HG03342 (cell line): Measurements from ENCODE around the gene SUSD5.
A peak's percentile ranks its signal among the peaks of the same experiment; 100 is the strongest.
"Not testable (repeated sequence)": the region's sequence is repeated elsewhere in the genome, so short reads cannot be mapped to it uniquely, and the experiment has no call there.

Source experiments
- ATAC-seq: cut with Tn5 transposase; IDR thresholded peaks from one replicate; pipeline ENCODE4 v1.9.1; 2021; ENCODE audit warnings: mild to moderate bottlenecking, moderate library complexity; ENCODE audit not compliant: unreplicated experiment

Gene SUSD5

DNA sequence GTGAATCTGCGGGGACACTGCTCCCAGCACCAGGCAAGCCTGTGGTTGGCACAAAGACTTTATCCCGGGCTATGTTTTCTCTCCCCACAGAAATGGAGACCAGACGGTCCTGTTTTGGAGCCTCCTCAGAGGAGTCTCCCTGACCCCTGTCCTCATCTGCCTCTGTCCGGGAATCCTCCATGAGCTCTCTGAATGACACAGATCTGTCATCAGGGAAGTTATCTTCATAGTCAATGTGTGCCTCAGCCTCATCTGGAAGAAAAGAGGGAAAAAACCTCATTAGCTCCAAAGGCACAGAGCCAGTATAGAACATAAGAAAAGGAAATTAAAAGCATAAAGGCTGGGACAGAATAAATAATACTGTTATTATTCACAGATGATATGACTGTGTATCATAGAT, 64.8 kb downstream of the SUSD5 start:
- no peak for ATAC-seq

DNA sequence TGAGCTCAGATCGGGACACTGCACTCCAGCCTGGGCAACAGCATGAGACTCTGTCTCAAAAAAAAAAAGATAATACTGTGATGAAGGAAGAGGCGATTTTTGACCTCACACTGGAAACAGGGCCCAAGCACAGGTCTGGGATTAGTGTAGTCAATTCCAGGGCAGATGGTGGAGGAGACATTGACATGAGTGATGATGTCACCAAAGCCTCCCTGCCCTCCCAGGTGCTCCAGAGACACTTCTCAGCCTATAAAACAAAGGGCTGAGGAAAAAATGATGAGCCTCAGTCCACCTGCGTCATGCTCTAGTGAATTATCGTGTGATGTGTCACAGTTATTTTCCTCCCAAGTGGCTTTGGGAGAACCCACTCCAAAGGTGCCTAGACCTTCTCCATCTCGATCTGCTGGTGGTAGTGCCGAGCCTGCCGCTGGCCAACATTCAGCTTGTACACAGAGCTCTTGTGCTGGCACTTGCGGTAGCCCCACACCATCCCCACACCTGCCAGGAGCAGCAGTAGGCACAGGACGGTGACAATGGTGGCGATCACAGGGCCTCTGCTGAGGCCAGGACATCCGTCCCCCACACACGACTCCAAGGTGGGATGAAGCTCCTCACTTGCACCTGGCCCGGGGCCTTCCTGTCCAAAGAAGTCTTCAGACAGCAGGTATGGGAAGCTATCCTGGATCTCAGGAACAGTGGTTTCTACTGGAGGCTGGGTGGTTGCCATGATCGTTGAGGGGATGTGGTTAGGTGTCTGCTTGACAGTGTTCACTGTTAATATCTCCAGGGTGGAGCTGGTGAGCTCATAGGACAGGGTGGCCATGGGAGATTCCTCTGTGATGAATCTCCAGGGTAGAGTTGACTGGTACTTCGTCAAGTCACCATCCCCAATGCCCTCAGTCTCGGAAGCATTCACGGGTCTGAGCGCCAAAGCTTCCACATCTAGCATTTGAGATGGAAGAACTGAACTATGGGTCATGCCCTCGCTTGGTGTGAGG, 65.9 kb downstream of the SUSD5 start:
- no peak for ATAC-seq

DNA sequence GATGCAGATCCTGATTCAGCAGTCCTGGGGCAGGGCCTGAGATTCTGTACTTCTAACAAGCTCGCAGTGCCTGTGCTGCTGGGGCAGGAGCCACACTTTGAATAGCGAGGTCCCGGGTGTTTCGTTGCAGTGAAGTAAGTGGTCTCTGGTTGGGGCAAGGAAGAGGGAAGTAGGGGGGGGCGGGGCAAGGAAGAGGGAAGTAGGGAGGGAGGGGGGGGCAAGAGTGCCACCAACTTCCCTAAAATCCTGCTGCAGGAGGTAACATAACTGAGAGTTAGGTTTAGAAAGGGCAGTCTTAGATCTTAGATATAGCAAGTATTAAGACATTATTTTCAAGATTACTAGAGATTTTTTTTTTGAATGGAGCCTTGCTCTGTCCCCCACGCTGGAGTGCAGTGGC, 69.3 kb downstream of the SUSD5 start:
- no peak for ATAC-seq

DNA sequence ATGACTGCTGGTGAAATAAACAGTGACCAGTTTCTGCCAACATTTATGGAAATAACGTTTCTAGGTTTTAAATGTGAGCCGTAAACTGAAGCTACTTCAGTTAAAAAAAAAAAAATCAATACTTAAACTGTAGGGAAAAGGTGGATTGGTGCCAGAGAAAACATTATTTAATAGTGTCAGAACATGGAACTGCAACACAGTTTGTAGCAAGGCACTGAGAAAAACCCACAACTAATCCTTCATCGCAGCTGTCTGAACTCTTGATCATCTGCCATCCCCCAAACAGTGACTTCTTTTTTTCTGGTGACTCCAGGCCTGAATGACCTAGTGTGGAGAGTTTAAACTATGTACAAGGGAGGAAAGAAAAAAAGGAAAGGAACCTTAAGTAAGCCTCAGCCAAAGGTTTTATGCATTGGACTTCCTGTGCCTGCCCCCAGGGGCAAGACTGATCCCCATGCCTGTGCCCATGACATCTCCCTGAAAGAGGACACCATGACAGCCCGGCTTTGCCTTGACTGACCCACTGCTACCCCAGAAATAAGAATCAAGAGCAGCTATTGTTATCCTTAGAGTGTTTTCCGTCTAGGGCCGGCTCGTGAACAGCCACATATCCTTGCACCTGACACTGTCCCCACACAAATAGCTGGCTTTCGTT, 71.7 kb downstream of the SUSD5 start:
- ATAC-seq = no peak

DNA sequence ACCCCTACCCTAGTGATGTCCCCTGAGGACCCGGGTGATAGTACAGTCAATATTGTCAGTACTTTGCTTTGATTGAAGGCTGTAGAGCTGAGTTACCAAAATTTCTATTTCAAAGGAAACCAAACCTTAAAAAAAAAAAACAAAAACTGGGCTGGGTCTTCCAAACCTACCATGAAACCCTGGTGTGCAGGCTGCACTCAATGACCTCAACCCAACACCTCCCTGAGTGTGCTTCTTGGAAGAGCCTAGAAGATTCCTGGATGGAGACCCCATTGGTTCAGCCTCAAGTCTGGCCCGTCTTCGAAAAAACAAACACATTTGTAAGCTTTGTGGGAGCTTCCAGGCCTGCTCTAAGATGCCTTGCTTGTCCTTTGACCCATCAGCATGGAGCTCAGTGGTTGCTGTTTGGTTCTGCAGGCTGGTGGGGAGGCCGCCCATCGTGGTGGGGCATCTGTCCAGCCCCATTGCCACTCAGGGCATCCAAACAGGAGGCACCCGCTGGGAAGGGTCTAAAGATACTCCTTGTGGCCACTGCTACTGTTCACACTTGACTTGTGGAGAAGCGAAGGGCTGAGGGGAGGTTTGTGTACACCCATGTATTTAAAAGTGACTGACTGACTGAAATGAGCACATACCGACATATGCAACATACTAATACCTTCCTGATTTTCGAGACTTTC, 72.6 kb downstream of the SUSD5 start:
- ATAC-seq = no peak

DNA sequence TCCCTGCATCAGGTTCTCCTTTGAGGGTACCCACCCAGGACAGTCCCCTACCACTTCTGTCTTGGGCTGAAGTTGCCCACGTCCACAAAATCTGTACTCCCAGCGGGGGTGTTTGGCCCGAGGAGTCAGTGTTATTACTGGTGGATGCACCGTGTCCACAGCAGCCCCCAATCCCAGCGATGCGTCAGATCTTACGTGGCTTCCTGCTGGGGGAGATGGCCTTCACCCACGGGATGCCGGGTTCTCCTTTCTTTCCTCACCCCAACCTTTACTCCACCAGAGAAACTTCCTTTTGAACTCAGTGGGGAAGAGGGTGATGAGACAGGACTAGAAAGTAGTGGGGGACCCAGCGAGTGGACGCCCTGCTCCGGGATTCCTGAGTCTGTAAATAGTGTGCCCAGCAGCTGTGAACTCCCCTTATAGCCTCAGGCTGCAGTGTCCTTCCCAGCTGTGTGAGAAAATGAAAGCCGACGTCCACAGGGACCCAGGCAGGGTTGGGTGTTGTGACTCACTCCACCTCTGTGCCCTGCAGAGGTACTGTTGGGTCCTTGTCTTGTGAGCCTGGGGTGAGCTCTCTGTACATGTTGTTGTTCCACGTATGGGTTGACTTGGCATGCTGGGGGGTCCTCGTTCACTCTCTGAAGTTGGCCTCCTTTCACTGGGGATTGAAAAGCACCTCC, 73.2 kb downstream of the SUSD5 start:
- no peak for ATAC-seq

DNA sequence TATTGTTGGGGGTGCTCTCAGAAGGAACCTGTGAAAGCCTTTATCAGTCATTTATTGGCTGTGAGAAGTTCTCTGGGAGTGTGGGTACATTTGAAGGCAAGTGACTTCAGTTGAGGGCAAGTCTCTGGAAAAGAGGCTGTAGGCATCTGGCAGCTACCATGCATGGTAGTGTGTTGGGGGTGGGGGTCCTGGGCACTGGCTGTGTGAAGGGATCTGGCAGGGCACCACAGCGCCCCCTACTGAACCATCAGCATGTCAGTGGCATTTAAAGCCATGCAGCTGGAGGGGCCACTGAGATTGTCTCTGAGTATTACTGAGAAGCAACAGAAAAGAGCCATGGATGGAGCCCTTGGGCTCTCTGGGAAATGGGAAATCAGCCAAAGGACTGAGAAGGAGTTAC, 74.2 kb downstream of the SUSD5 start:
- ATAC-seq = no peak

DNA sequence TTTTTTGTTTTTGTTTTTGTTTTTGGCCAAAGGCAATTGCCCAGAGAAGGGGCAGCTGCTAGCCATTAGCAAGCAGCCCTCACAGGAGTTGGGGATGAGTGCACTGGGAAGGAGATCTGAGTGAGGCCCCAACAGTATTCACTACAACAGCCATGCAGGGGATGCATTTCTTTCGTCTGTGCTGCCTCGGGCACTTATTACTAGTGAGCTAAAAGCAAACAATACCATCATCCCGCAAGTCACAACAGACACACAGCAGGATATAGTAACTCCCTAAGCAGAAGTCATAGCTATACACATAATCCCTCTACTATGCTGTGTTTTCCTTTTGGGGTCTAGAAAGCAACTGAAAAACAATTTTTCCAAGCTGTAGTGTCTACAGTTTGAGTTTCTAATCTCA, 77.6 kb downstream of the SUSD5 start:
- no peak for ATAC-seq

DNA sequence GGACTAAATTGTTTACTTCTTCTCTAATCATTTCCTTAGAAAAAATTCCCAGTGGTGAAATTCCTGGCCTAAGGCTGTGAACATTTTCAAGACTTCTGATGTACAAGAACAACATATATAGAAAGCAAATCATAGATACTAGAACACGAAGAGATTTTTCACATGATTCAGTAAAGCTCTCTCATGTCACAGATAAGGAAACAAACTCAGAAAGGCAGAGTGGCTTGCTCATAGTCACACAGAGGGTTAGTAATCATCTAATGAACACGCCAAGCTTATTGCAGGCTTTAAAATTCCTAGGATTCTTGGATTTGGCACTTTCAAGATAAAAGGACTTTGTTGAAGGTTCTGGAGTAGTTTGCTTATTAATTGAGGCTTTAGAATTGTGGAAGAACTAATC, 78.6 kb downstream of the SUSD5 start:
- no peak for ATAC-seq

DNA sequence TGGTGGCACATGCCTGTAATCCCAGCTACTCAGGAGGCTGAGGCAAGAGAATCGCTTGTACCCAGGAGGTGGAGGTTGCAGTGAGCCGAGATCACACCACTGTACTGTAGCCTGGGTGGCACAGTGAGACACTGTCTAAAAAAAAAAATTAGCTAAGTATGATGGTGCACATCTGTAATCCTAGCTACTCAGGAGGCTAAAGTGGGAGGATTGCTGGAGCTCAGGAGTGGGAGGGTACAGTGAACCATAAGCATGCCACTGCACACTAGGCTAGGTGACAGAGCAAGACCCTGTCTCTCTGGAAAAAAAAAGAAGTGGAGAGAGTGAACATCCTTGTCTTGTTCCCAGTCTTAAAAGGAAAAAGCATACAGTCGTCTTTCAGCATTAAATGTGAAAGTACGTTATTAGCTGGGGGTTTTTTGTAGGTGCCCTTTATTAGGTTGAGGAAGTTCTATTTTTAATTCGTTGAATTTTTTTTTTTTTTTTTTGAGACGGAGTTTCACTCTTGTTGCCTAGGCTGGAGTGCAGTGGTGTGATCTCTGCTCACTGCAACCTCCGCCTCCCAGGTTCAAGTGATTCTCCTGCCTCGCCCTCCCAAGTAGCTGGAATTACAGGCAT, 79.5 kb downstream of the SUSD5 start:
- ATAC-seq = not testable (repeated sequence)

DNA sequence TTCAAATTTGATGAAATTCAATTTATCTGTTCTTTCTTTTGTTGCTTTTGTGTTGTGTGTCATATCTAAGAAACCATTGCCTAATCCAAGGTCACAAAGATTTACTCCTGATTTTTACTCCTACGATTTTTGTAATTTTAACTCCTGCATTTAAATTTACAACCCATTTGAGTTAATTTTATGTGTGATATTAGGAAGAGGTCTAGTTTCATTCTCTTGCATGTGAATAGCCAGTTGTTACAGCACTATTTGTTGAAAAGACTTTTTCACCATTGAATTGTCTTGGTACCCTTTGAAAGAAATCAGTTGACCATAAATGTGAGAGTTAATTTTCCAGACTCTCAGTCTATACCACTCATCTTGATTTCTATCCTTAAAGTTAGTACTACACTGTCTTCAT, 80.9 kb downstream of the SUSD5 start:
- no peak for ATAC-seq

DNA sequence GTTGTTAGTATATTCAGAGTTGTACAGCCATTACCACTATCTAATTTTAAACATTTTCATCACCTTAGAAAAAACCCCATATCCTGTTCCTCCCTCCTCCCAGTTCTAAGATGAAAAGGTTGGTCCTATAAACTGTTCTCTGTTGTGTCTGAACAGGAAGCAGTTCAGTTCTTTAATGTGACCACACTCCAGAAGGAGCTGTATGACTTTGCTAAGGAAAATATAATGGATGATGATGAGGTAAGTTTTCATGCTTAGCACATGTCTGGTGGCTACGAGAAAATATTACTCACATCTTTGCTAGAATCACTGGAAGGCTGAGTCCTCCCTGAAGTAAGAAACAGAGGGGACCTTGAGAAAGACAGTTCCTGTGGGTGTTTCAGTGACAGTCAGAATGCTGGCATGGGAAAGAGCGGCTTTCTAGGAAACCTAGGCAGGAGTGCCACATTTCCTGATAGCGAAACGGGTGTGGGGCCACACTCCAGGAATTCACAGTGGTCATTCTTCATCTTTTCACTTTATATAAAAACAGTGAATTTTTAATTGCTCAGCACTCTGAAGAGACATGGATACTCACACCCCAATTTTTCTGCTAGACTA, 84.5 kb downstream of the SUSD5 start:
- no peak for ATAC-seq

DNA sequence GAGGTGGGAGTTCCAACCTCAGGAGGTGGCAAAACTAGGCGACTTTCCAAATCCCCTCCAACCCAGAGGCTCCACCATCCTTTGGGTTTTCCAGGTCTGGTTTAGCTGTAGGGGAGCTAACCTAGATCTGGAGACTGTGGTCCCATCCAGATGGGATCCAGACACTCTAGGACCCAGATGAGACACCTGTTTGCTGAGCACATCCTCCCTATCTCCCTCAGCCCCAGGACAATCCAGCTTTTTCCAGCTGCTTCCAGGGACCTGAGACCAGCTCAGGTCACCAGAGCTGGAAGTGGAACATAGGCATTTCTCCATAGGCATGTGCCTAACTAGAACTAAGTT, 86.6 kb downstream of the SUSD5 start:
- ATAC-seq = no peak

DNA sequence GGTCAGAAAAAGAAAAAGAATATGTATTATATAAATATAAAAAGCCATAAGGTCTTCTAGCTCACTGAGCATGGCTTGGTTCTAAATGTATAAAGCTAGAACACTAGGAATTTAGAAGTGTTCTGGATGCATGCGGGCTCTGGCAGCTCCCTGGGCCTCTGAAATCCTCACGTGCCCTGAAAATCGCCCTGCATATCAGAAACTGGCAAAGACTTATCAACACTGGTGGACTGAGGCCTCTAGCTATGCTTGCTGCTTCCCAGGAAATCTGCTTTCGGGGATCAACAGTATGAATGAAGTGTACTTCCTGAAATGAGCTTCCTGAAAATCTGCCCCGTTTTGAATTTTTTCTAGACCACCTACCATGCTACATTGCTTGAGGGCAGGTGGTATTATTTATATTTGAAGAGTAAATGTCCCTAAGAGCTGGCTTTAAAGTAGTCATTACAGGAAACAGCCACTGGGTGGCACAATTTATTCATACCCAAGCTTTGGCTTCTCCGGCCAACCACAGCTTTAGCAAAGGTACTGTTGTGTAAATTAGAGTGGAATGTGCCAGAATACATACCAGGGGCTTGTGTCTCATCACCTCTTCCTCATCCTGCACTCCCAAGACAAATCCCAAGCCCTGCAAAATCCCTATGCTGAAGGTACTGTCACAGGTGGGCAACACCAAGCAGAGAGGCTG, 87.1 kb downstream of the SUSD5 start:
- peak; percentile 86 for ATAC-seq

DNA sequence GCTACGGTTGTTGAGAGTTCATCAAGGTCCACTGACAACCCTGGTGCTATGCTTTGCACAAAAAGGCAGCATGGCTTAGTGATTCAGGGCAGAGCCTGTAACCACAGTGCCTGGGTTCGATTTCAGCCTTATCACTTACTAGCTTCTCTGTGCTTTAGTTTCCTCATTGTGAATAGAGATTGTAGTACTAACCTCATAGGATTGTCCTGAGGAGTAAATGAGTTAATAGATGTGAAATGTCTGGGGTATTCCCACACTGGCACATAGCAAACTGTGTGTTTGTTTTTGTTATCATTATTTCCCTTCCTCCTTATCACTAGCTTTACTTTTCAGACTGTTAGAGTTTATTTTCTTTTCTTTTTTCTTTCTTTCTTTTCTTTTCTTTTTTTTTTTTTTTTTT, 88.5 kb downstream of the SUSD5 start:
- ATAC-seq = no peak

DNA sequence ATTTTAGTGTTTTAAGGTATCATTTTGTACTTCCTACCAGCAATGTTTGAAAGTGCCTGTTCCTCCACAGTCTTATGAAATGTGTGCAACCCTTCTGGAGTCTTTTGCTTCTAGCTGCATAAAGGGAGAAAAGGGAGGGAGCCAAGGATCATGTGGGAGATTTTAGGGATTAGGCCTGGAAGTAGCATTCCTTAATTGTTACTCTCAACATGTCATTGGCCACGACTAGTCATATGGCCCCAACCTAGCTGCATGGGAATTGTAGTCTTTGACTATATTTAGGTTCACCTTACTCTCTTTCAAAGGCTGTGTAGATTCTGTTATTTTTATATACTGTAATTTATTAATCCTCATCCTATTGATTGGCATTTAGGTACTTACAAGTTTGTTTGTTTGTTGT, 89.9 kb downstream of the SUSD5 start:
- no peak for ATAC-seq

DNA sequence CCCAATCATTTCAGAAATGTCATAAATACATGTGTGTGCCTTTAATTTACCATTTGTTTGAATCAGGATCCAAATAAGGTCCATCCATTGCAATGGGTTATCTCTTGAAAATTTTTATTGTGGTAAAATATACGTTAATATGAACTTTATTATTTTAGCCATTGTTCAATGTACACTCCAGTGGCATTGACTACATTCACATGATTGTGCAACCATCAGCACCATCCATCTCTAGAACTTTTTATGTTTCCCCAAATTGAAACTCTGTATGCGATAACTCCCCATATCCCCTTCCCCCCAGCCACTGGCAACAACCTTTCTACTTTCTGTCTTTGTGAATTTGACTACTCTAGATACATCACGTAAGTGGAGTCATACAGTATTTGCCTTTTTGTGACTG, 92.8 kb downstream of the SUSD5 start:
- no peak for ATAC-seq

DNA sequence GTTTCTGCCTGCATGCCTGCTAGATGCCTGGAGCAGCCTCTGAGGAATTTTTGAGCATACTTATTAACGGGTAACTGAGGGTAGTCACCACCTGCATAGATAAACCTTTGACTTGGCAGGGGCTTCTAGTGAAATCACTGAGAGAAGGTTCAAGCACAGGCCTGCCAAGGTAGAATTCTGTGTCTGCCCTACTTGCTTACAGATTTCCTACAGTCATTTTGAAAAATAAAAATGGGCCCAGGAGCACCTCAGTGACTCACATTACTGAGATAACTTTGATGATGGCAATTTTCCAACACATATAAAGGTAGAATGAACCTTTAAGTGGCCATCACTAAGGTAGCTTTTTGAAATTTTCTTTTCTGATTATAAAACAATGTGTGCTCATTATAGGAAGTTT, 94.0 kb downstream of the SUSD5 start:
- ATAC-seq = no peak

DNA sequence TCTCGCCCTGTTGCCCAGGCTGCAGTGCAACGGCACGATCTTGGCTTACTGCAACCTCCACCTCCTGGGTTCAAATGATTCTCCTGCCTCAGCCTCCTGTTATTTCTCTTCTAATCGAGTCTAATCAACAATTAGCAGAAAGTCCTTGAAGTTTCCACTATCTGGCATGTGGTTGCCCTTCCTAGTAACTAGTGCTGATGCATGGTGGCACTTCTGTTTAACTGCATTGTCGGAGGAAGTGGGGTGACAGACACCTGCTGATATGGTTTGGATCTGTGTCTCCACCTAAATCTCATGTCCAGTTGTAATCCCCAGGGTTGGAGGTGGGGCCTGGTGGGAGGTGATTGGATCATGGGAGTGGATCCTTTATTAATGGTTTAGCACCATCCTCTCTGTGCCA, 95.6 kb downstream of the SUSD5 start:
- ATAC-seq = no peak

DNA sequence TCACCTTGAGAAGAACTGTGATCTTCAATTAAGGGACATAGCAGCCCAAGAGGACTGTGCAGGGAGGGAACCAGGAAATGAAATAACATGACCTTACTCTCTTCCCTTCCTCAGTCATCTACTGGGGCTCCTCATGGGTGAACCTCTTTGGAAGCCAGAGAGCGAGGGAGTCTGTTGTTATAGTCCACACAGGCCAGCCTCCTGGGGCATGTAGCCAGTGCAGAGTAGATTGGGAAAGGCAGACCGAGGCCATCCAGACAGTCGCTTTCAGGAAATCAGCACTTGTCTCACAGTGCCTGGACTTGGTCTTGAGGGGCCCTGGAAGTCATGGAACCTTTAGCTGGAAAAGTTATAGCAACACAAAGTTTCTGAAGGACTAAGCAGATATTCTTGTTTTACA, 98.7 kb downstream of the SUSD5 start:
- ATAC-seq = no peak
